ENCODE results near the gene S100P.

Gene S100P

DNA sequence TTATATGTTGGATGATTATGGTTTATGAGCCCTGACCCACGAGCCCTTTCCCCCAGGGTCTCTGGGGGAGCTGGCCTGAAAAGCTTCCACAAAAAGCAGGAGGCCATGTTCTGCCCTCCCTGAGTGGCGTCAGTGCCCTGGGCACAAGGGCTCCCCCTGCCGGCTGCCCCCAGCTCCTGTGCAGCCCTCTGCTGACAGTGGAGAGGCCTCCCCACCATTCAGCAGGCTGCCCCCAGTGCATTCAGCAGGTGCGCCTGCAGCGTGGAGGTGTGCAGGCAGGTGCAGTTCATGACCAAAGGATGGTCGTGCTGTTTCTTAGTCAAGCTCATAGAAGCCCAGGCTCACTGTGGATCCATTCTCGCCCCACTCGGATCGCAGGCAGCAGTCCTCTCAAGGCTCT lies 12.5 kb upstream of the S100P start:
- peak overlapping the region; percentile 45 for H3K27ac Mint-ChIP-seq
- no peak overlapping the region for H3K4me3 Mint-ChIP-seq
- H3K9me3 Mint-ChIP-seq: no peaks in the 10 kb centered on the region
- peaks cover 31% of the 10 kb centered on the region for H3K4me1 Mint-ChIP-seq (ENCODE audit: low read depth)
- DNase-seq (ENCODE audit: low spot score): no peak
- peaks cover 59% of the 10 kb centered on the region for H3K36me3 Mint-ChIP-seq (ENCODE audit: low read depth)
- no peaks in the 10 kb centered on the region for H3K27me3 Mint-ChIP-seq (ENCODE audit: low read depth)

DNA sequence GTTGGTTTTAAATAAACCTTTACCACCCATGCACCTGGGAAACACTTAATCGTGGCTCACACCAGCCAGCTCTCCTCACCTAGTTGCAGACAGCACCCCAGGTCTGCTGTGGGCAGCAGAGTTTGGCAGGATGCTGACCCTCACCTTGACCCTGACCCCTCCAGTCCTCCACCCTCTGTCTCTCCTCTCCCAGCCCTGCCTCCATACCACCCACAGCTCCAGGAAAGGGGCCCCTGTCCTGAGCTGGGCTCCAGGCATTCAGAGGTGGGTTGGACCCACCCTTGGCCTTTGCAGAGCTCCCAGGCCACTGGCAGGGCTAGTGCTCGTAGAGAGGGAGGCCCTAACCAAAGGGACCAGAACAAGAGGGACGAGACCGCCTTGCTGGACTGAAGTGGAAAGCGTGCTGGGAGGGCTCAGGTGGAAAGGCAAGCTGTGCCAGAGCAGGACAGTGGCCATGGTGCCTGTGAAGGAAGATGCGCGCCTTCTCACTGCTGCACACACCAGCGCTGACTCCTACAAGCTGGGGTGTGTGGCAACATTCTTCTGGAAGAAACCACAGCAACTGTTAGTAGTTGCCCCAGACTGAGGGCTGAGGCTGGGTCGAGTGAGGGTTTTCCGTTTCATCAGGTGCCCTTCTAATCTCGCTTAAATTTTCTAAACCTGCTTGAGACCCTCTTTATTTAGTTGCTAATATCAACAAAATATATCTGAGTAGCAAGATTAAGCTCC lies 10.7 kb upstream of the S100P start:
- no peak overlapping the region for H3K27ac Mint-ChIP-seq
- H3K4me1 Mint-ChIP-seq (ENCODE audit: low read depth): peaks cover 29% of the 10 kb centered on the region
- no peak for DNase-seq (ENCODE audit: low spot score)
- no peaks in the 10 kb centered on the region for H3K27me3 Mint-ChIP-seq (ENCODE audit: low read depth)
- H3K36me3 Mint-ChIP-seq (ENCODE audit: low read depth): peaks cover 58% of the 10 kb centered on the region
- H3K9me3 Mint-ChIP-seq: no peaks in the 10 kb centered on the region
- no peak overlapping the region for H3K4me3 Mint-ChIP-seq

DNA sequence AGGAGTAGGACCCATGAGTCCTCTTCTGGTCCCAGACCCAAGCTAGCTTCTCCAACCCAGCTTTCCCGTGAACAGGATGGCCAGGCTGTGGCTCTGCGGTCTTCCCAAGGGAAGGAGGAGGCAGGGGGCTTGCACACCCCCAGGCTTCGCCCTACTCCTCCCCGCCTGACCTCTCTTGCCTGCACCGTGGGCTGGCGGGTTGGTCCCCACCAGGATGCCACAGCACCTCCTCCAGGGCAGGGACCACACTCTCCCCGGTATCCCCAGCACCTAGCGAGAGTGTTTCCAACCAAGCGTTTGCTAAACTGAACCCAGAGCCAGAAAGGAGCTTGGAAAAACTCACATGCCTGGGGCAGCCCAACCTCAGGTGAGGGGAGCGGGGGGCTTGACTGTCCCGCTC lies 9.0 kb upstream of the S100P start:
- H3K36me3 Mint-ChIP-seq (ENCODE audit: low read depth): peaks cover 54% of the 10 kb centered on the region
- H3K4me1 Mint-ChIP-seq (ENCODE audit: low read depth): peaks cover 36% of the 10 kb centered on the region
- no peaks in the 10 kb centered on the region for H3K9me3 Mint-ChIP-seq
- H3K27ac Mint-ChIP-seq: no peak overlapping the region
- no peaks in the 10 kb centered on the region for H3K27me3 Mint-ChIP-seq (ENCODE audit: low read depth)
- H3K4me3 Mint-ChIP-seq: no peak overlapping the region
- no peak for DNase-seq (ENCODE audit: low spot score)

DNA sequence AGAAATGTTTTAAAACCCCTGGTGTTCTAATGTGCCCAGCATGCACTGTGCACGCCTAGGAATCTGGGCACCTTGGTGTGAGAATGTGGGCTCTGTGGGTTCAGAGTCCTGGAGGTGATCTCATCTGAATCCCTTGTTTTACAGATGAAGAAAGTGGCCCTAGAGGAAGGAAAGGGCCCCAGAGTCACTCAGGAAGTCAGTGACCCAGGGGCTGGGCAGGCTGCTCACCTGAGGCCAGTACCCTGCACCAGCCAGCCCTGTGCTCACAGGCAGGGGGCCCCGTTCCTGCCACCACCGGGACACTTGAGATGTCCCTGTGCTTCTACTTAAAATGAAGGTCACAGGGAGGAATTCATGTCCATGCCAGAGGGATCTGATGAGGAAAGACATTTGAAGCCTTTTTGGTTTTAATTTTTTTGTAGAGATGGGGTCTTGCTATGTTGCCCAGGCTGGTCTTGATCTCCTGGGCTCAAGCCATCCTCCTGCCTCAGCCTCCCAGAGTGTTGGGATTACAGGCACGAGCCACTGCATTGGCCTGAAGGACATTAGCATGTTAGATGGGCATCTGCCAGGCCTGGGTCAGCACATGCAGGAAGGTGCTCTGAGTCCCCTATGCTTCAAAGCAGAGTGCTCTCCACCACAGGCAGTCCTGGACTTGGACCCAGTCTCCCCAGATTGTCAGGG lies 7.4 kb upstream of the S100P start:
- Mint-ChIP-seq H3K27me3 (ENCODE audit: low read depth) (no peaks in the 10 kb centered on the region), H3K4me3 (no peak overlapping the region), H3K36me3 (ENCODE audit: low read depth) (peaks cover 48% of the 10 kb centered on the region), H3K9me3 (no peaks in the 10 kb centered on the region), H3K4me1 (ENCODE audit: low read depth) (peaks cover 47% of the 10 kb centered on the region), H3K27ac (no peak overlapping the region)
- DNase-seq (ENCODE audit: low spot score): no peak

DNA sequence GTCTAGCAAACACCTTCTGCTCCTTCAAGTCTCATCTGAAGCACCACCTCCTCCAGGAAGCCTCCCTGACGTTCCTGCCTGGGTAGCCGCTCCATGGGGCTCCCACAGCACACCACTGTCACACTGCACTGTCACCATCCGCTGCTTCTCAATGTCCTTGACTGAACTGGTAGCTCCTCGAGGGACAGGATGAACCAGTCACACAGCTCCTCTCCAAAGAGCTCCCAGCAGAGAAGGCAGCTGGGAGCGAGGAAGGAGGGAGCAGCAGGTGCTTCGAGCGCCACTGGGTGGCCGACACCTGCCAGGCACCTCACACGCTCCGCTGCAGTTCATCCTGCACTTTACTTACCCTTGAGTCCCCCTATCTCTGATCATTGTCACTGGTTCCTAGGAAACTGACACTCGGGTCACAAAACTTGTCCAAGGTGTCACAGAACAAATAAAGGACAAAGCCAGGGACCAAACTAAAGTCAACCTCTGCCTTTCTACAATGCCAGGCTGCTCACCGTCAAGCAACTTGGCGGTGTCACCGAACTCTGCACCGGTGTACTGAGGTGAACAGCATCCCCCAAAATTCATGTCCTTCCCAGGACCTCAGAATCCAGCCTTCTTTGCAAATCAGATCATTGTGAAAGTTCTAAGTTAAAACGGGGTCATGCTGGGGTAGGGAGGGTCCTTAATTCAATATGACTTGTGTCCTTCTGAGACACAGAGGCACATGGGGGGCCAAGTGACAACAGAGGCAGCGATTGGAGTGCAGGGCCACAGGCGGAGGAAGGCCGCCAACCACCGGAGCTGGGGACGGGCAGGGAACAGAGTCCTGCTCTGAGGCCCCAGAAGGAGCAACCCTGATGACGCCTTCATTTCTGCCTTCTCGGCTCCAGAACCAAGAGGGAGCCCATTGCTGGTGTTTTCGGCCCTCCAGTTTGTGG lies 5.5 kb upstream of the S100P start:
- no peak for DNase-seq (ENCODE audit: low spot score)
- H3K27ac Mint-ChIP-seq: peak overlapping the region; percentile 94
- H3K4me1 Mint-ChIP-seq (ENCODE audit: low read depth): peaks cover 58% of the 10 kb centered on the region
- H3K9me3 Mint-ChIP-seq: no peaks in the 10 kb centered on the region
- H3K36me3 Mint-ChIP-seq (ENCODE audit: low read depth): peaks cover 42% of the 10 kb centered on the region
- peak overlapping the region; percentile 91 for H3K4me3 Mint-ChIP-seq
- no peaks in the 10 kb centered on the region for H3K27me3 Mint-ChIP-seq (ENCODE audit: low read depth)

DNA sequence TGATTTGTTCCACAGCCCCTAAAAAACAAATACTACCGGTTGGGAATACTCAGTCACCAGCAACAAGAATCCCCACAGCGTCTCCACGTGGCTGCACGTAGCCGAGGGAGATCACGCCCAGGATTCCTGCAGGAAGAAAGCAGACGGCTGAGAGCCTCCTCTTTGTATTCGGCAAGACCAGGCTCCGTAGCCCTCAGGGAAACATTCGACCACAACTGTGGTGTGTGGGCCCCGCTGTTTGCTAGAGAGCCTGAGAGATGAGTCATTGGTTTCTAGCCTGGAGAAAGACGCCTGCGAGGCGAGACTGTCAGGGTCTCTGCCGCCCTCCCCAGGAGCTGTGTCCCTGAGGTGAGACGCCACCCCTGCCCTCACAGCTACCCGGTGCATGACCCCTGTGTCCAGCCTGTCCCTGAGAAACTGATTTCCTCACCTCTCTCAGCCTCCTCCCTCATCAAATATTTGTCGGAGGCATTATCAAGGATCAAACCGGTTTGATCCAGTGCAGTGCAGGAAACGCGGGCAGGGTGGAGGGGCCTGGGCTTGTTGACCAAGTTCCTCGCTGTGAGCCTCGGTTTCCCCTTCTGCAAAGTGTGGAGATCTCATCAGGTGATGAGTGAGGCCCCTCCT lies 4.7 kb upstream of the S100P start:
- no peaks in the 10 kb centered on the region for H3K27me3 Mint-ChIP-seq (ENCODE audit: low read depth)
- H3K4me3 Mint-ChIP-seq: peak overlapping the region; percentile 91
- peaks cover 66% of the 10 kb centered on the region for H3K4me1 Mint-ChIP-seq (ENCODE audit: low read depth)
- H3K27ac Mint-ChIP-seq: peak overlapping the region; percentile 94
- peak; percentile 83 for DNase-seq (ENCODE audit: low spot score)
- peaks cover 42% of the 10 kb centered on the region for H3K36me3 Mint-ChIP-seq (ENCODE audit: low read depth)
- no peaks in the 10 kb centered on the region for H3K9me3 Mint-ChIP-seq

DNA sequence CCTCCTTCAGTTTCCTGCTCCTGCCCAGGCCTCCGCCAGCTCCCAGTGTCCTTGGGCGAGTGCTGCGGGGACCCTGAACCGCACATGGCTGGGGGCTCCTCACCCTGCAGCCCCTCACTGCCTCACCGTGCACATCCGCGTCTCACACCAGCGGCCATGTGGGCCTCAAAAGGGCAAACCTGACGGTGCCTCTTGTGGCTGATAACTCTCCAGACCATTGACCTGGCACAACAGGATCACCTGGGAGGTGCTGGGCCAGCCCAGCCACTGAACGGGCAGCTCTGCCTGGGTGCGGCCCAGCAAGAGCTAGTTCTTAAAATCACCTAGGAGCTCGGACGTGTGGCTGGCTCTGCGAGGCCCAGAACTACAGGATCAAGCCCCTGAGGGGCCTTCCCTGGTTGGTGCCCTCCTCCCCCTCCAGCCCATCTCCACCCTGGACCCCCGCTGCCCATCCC lies 4.1 kb upstream of the S100P start:
- no peaks in the 10 kb centered on the region for H3K9me3 Mint-ChIP-seq
- no peaks in the 10 kb centered on the region for H3K27me3 Mint-ChIP-seq (ENCODE audit: low read depth)
- DNase-seq (ENCODE audit: low spot score): no peak
- peaks cover 69% of the 10 kb centered on the region for H3K4me1 Mint-ChIP-seq (ENCODE audit: low read depth)
- H3K27ac Mint-ChIP-seq: peak overlapping the region; percentile 94
- H3K4me3 Mint-ChIP-seq: peak overlapping the region; percentile 91
- peaks cover 42% of the 10 kb centered on the region for H3K36me3 Mint-ChIP-seq (ENCODE audit: low read depth)

DNA sequence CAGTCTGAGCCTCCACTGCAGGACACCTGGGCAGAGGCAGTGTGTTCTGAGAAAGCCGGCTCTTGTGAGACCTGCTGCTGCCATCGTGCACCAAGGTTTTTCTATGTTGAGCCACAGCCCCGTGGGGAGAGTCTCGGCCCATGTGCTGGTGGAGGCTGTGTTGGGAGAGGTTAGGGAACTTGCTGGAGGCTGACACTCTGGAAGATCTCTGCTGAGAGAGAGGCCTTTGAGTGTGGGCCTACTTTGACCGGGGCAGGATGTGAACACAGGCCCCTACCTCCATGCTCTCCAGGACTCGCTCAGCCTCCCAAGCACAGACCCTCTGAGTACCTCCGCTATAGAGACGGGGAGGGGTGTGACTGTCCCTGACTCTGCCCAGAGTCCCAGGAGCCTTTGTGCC lies 1.3 kb upstream of the S100P start:
- Mint-ChIP-seq H3K9me3 (no peaks in the 10 kb centered on the region), H3K27me3 (ENCODE audit: low read depth) (no peaks in the 10 kb centered on the region), H3K36me3 (ENCODE audit: low read depth) (peaks cover 30% of the 10 kb centered on the region), H3K4me3 (no peak overlapping the region), H3K27ac (peak overlapping the region; percentile 84), H3K4me1 (ENCODE audit: low read depth) (peaks cover 81% of the 10 kb centered on the region)
- no peak for DNase-seq (ENCODE audit: low spot score)

DNA sequence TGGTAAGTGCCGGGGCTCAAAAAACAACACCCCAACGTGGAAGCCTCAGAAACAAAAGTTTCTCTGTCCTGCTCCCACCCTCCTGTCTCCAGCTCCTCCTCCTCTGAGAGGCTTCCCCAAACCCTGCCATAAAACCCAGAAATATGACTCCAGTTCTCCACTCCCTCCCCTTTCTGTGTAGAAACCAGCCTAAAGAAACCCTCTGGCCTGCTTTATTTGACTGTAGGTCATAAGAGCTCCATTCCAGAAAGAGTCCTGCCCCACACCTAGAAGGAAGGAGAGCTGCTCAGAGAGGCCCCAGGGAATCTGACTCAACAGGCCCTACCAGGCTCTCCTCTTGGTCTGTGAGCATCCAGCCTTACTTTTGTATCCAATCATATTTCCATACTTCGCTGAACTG lies 872 bp upstream of the S100P start:
- DNase-seq (ENCODE audit: low spot score): no peak
- Mint-ChIP-seq H3K9me3 (no peaks in the 10 kb centered on the region), H3K4me1 (ENCODE audit: low read depth) (peaks cover 79% of the 10 kb centered on the region), H3K36me3 (ENCODE audit: low read depth) (peaks cover 26% of the 10 kb centered on the region), H3K27me3 (ENCODE audit: low read depth) (no peaks in the 10 kb centered on the region), H3K27ac (peak overlapping the region; percentile 84), H3K4me3 (no peak overlapping the region)

DNA sequence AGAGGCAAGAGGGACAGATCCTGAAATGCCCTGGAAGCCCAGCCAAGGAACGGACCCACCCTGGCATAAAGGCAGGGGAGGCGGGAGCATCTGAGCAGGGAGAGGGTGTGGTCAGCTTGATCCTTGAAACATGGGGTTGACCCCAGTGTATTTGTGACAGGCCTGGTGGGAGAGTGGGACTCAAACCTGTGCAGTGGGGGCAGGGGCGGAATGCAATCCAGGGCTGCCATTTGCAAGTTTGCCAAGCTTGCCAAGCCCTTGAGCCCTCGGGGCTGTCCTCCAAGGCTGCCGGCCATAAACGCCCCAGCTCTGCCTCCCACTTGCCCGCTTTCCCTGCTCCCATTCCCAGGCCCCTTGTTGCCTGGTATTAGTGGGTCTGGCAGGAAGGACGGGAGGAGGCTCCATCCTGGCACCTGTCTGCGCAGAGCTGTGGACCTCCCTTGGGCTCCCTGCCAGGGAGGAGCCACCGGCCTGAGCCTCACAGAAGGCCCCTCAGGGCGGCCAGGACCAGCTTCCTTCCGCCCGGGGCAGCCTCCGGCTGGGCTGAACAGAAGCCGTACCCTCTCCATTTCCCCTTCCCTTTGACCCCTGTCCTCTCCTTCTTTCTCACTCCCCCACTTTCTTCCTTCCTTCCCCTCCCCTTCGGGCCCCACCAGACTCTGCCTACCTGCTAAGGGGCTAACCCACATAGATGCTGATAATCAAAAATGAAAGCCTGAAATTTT lies 661 bp downstream of the S100P start:
- peaks cover 23% of the 10 kb centered on the region for H3K36me3 Mint-ChIP-seq (ENCODE audit: low read depth)
- peak overlapping the region; percentile 74 for H3K4me3 Mint-ChIP-seq
- peak overlapping the region; percentile 97 for H3K27ac Mint-ChIP-seq
- no peaks in the 10 kb centered on the region for H3K27me3 Mint-ChIP-seq (ENCODE audit: low read depth)
- no peak for DNase-seq (ENCODE audit: low spot score)
- no peaks in the 10 kb centered on the region for H3K9me3 Mint-ChIP-seq
- H3K4me1 Mint-ChIP-seq (ENCODE audit: low read depth): peaks cover 76% of the 10 kb centered on the region

DNA sequence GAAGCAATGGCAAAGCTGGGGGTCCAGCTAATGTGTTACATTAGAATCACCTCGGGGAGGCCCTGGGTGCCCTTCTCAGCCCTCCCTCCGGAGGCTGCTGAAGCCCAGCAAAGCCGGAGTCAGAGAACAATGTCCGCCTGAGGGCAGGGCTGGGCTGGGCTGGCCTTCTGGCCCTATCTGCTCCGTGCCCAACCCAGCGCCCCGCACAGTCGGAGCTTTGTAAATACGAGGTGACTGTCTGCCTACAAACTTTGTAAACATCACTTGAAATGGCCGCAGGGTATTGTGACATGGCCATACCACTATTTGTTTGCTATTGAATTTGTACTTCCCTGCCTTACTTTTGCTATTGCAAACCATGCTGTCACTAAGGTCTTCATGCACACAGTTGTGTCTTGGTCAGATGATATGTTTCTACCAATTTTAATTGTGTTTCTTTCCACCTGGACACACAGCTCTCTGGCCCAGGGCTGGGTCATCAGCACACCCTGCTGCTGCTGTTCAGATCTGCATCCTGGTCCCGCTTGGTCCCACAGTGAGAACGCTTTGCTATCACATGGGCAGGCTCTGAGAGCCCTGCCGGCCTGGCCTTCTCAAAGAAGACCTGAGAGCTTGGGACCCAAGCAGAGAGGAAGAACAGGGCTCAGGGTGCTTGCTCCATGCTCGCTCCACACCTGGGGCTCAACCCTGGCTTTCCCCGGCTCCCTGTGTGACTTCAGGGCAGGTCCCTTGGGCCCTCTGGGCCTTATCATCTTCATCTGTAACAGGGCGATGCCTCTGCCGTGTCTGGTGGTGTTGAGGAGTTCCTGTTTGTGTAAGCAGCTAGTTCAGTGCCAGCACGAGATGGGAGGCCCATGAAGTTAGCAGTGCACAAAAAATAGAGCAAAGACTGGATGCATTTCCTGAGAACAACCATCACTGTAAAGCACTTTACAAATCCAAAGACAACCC lies 2.3 kb downstream of the S100P start:
- peak overlapping the region; percentile 73 for H3K4me3 Mint-ChIP-seq
- peak overlapping the region; percentile 96 for H3K27ac Mint-ChIP-seq
- H3K36me3 Mint-ChIP-seq (ENCODE audit: low read depth): peaks cover 28% of the 10 kb centered on the region
- no peaks in the 10 kb centered on the region for H3K9me3 Mint-ChIP-seq
- DNase-seq (ENCODE audit: low spot score): peak; percentile 58
- peaks cover 74% of the 10 kb centered on the region for H3K4me1 Mint-ChIP-seq (ENCODE audit: low read depth)
- no peaks in the 10 kb centered on the region for H3K27me3 Mint-ChIP-seq (ENCODE audit: low read depth)

DNA sequence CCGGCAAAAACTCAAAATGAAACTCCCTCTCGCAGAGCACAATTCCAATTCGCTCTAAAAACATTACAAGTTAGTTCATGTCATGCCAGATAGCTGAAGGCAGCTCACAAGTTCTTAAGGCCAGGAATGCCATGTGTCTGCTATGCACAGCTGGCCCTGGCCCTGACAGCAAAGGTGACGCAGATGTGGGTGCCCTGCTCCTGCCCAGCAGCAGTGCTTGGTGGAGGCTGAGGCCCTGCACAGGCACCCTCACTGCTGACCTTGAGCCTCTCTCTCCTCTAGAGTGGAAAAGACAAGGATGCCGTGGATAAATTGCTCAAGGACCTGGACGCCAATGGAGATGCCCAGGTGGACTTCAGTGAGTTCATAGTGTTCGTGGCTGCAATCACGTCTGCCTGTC lies 2.9 kb downstream of the S100P start:
- H3K9me3 Mint-ChIP-seq: no peaks in the 10 kb centered on the region
- H3K4me3 Mint-ChIP-seq: peak overlapping the region; percentile 73
- peaks cover 32% of the 10 kb centered on the region for H3K36me3 Mint-ChIP-seq (ENCODE audit: low read depth)
- H3K27me3 Mint-ChIP-seq (ENCODE audit: low read depth): no peaks in the 10 kb centered on the region
- peak overlapping the region; percentile 96 for H3K27ac Mint-ChIP-seq
- peaks cover 70% of the 10 kb centered on the region for H3K4me1 Mint-ChIP-seq (ENCODE audit: low read depth)
- no peak for DNase-seq (ENCODE audit: low spot score)
